Lower leg skin (tissue), 3 donors: ENCODE data around the gene GOLGA7B.

ENCODE experiments used
- POLR2A ChIP-seq, 2 donors: fragments of 450-650 bp; IDR thresholded peaks; one replicate each; pipeline ENCODE4 v1.6.1; 2016 to 2017; ENCODE audit warnings: antibody characterized with exemption in 2 of 2, mild to moderate bottlenecking in 1 of 2, moderate library complexity in 1 of 2
- TF ChIP-seq, protein P1 (sequence below), 3 donors: fragments of 450-650 bp; IDR thresholded peaks; one replicate each; pipeline ENCODE4 v1.5.1; 2016; ENCODE audit warnings: antibody characterized with exemption in 3 of 3, mild to moderate bottlenecking in 3 of 3, moderate library complexity in 2 of 3

DNA sequence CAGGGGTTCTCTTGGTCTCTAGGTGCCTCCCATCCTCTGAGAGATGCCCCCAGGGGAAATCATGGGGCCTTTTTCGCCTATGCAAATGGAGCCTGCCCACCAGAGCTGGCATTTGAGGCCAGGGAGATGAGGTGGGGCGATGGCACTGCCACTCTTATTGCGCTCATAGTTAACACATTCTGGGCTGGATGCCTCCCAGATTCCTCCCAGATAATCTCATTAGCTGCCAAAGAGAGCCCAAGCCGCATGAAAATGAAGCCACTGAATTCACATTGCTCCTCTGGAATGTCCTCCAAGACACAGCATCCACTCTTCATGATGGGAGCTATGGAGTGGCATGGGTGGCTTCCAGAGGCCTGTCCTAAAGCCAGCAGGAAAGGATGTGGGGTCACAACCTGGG, 61.0 kb downstream of the GOLGA7B start:
- no peak for TF ChIP-seq POLR2A (IDR thresholded peaks at IDR 0.05)
- TF ChIP-seq, protein P1, sequence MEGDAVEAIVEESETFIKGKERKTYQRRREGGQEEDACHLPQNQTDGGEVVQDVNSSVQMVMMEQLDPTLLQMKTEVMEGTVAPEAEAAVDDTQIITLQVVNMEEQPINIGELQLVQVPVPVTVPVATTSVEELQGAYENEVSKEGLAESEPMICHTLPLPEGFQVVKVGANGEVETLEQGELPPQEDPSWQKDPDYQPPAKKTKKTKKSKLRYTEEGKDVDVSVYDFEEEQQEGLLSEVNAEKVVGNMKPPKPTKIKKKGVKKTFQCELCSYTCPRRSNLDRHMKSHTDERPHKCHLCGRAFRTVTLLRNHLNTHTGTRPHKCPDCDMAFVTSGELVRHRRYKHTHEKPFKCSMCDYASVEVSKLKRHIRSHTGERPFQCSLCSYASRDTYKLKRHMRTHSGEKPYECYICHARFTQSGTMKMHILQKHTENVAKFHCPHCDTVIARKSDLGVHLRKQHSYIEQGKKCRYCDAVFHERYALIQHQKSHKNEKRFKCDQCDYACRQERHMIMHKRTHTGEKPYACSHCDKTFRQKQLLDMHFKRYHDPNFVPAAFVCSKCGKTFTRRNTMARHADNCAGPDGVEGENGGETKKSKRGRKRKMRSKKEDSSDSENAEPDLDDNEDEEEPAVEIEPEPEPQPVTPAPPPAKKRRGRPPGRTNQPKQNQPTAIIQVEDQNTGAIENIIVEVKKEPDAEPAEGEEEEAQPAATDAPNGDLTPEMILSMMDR (IDR thresholded peaks at IDR 0.05): no peak
